GM18499 (cell line): ENCODE results near the gene RIGI.
"Not testable (repeated sequence)": the region's sequence is repeated elsewhere in the genome, so short reads cannot be mapped to it uniquely, and the experiment has no call there.

Experiments used
- ATAC-seq: cut with Tn5 transposase; IDR thresholded peaks from one replicate; pipeline ENCODE4 v1.9.1; 2021; ENCODE audit warnings: moderate number of reproducible peaks; ENCODE audit not compliant: insufficient read depth, unreplicated experiment

Gene RIGI

GRCh38 chr9:32533816-32534215 is 7.8 kb upstream of the RIGI start:
- ATAC-seq: no peak

DNA sequence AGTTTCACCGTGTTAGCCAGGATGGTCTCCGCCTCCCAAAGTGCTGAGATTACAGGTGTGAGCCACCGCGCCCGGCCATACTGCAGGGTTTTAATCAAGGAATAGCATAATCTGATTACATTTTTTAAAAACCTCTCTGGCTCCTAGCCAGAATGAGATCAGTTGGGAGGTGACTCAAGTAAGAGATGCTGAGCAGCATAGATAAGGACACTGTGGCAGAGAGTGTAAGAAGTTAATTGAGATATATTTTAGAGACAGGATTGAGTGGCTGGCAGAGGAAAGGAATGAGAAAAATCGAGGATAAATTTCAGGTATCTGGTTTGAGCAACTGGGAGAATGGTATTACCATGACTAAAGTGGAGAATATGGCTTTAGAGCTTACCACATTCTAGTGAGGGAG is 7.3 kb upstream of the RIGI start:
- ATAC-seq: no peak

- no peak for ATAC-seq
These were observed 682 bp upstream of the RIGI start for GRCh38 chr9:32526707-32527048.

DNA sequence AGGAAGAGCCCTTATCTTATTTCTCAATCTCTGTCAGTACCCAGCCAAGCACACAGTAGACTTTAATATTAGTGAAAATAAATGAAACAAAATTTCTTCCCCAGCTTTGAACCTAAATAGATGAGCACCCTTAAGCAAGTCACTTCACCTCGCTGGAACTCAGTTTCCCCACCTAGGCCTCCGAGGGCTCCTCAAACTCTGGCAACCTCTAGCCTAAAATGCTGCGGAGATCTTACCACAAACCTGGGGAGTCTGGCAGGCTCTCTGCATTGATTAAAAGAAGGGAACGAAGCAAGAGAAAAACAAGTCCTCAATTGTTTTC is 326 bp downstream of the RIGI start:
- ATAC-seq: peak; percentile 10

- peak; percentile 6 for ATAC-seq
These were observed 896 bp downstream of the RIGI start for GRCh38 chr9:32524892-32525708.

DNA sequence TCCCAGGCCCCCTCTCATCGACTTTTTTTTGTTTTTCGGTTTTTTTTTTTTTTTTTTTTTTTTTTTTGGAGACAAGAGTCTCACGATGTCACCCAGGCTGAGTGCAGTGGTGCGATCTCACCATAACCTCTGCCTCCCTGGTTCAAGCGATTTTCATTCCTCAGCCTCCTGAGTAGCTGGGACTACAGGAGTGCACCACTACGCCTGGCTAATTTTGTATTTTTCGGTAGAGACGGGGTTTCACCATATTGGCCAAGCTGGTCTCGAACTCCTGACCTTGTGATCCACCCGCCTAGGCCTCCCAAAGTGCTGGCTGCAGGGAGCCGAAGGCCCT is 1.5 kb downstream of the RIGI start:
- ATAC-seq: not testable (repeated sequence)

DNA sequence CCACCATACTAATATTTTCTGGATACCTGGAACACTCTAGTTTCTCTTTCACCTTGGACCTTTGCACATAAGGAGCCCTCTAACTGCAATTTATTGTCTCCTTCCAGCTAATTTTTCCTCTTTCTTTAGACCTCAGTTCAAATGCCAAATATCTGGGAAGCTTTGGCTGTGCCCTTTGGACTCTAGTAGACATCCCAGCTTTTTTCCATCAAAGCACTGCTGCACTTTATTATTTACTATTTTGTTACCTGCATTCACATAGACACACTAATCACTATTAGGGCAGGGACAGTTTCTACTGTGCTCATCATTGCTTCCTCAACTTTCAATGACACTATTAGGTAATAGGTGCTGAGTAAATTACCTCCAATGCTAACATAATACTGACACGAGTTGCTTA is 2.1 kb downstream of the RIGI start:
- ATAC-seq: no peak

GRCh38 chr9:32518276-32518675 is 7.7 kb downstream of the RIGI start:
- ATAC-seq: no peak

DNA sequence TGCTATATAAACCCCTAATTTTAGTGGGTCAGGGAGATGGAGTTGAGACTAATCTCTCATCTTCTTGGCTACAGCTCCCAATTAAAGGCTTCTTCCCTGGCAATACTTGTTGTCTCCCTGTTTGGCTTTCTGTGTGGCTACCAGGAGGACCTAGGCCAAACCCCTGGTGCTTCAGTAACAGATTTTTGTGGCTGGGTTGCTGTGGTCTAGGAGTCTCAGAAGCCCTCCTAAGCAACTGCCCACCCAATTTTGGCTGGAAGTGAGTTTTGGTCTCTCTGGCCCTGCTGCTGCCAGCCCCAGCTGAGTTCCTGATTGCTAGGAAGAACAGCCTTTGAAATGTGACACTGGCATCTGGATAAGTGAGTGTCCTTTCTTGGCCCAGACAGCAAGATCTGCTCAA is 9.8 kb downstream of the RIGI start:
- no peak for ATAC-seq

GRCh38 chr9:32508728-32509127 is 17.3 kb downstream of the RIGI start:
- no peak for ATAC-seq

- ATAC-seq: no peak
These were observed 23.0 kb downstream of the RIGI start for GRCh38 chr9:32503008-32503407.

- ATAC-seq: no peak
These were observed 23.5 kb downstream of the RIGI start for GRCh38 chr9:32502464-32502863.

DNA sequence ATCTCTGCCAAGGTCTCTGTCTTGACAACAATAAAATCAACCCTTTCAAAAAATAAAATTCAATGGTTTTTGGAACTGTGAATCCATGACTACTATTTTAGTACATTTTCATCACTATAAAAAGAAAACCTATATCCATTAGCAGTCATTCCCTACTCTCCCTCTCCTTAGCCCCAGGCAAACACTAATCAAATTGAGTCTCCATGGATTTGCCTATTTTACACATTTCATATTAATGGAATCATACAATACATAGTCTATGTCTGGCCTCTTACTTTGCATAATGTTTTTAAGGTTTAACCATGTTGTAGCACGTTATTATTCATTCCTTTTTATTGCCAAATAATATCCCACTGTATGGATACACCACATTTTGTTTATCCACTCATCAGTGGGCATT is 24.1 kb downstream of the RIGI start:
- ATAC-seq: no peak

- no peak for ATAC-seq
These were observed 25.2 kb downstream of the RIGI start for GRCh38 chr9:32500768-32501167.

DNA sequence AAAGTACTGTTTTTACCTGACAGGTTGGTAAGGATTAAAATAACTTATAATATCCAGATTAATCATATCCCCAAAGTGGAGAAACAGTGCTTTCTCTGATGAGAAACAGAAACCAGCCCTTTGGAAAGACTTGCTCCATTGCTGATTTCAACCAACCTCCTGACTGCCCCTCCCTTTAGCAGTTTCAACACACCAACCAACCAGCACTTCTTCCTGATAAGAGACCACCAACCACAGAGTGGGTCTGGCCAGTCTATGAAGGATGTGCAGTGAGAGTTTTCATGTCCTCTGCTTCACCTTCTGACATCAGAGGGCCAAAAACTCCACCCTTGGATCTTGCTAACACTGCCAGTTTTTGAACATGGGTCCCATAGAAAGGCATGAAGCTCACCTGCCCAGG is 28.1 kb downstream of the RIGI start:
- no peak for ATAC-seq

DNA sequence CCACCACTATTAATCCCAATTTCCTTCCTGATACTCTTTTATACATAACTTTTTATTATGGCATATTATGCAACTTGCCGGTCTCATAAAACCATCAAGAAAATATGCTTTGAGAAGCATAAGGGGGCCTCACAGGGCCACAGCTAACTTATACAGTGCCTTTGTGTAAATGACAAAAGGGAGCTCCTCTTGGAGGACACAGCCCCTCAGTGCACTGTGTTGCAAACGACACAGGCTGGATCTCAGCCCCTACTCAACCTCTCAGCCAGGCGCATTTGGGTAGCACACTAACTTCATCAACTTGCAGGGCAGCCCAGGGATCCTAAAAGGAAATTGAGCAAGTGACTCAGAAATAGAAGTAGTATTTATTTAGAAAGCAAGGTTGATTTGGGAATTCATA is 35.4 kb downstream of the RIGI start:
- ATAC-seq: no peak

GRCh38 chr9:32487981-32488380 is 38.0 kb downstream of the RIGI start:
- ATAC-seq: no peak

DNA sequence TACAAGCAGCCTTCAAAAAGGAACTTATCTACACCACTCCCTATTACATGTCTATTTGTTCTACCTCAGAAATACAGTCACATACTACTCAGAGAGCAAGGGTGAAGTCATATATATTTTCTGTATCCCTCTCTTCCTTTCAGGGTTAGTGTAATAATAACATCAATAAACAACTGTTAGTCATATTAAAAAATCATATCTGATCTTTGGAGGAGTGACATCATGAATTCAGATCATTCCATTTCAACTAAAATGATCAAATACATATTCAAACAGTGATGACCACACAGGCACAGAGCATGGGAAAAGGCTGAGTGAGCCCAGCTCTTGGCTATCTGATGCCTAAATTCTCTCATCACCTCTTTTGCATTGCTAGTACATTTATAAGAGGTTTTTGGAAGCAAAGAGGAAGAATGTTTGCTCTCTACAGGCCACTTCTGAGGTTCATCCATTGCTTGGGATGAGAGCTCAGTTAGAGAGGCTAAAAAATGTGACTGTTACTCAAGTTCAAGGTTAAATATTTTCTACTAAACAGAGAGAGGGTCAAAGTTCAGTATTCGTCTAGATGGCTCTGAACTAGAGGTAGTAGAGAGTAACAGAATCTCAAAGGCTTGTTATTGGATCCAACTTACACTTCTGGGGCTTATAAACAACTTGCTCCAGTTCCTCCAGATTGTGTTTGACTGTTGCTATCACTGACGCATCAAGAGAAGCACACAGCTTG is 39.0 kb downstream of the RIGI start:
- ATAC-seq: no peak

GRCh38 chr9:32483343-32483742 is 42.7 kb downstream of the RIGI start:
- no peak for ATAC-seq
